Left colon (tissue), 2 donors: ENCODE data around the gene EYS. TPM values are rescaled to one million over a fixed set of nuclear protein-coding genes. Genes with fewer than 3 reads are reported as not detected.
"Not testable (repeated sequence)": the region's sequence is repeated elsewhere in the genome, so short reads cannot be mapped to it uniquely, and the experiment has no call there.

Experiments used
- ATAC-seq: fragments of 200-7000 bp; cut with Tn5 transposase; one replicate; pipeline ENCODE4 v1.9.1; 2020; ENCODE audit warnings: mild to moderate bottlenecking, moderate library complexity
- DNase-seq, 2 donors: peaks; one replicate each; pipeline ENCODE4 v3.0.0-alpha.2; 2020
- intact Hi-C, 2 donors: fragments of 100-400 bp; cut with DNase I in 1 of 2; cut with micrococcal nuclease in 1 of 2; formaldehyde crosslinking; loops; one replicate each; pipeline versions ENCODE4 v1.11.2 to v1.14.0; 2022; cut with DNase I, micrococcal nuclease
- total RNA-seq, 2 donors: library from RNA; stranded (reverse); fragmentation: NEBNext Ultra II Directional; extraction: Animal tissue kit (Norgen Biotek cat#: 25700); gene quantifications; one replicate each; pipeline ENCODE4 v1.2.1, GENCODE V29; 2021
- donor health status: DM: no; HTN: no; CAD: no.
- donor health status: DM: yes; HTN: yes; CAD: no.

The EYS gene
- total RNA-seq, 2 donors from 2014 or later, result 0.59 to 1.3 TPM

DNA sequence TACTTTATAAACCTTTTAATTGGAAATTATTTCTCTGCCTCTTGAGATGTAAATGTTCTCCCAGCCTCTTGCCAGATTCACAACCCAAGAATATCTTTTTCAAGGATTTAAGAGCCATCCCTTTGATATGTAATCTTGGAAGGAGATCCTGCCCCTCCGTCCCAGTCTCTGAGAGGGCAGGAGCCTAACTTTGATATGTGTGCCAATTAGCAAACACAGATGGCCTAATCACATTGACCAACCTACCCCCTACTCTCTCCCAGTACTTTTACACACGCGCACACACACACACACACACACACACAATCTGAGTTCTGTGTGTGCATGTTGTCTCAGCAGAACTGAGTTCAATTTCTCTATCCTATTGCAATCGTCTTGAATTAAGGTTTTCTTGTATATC, 1447.7 kb downstream of the EYS start:
- no peak for ATAC-seq
- intact Hi-C loops, result no loop called here
- no peak for DNase-seq

DNA sequence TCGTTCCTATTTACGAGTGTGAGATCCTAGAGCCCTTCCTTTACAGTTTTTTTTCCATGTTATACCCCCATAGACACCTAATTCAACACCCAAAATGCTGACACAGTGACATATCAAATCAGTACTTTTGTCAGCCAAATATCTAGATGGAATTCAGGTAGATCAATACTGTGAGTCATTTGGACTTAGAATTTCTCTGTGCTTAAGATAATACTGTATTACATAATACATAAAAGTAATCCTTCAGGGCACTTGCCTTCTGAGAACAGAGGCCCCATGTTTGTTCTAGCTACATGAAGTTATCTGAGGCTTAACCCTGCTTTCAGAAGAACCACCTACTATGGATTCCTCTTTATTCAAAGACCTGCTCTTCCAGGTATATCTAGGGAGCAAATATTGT, 1448.3 kb downstream of the EYS start:
- DNase-seq (no peak), ATAC-seq (no peak)
- intact Hi-C loops, result no loop called here

DNA sequence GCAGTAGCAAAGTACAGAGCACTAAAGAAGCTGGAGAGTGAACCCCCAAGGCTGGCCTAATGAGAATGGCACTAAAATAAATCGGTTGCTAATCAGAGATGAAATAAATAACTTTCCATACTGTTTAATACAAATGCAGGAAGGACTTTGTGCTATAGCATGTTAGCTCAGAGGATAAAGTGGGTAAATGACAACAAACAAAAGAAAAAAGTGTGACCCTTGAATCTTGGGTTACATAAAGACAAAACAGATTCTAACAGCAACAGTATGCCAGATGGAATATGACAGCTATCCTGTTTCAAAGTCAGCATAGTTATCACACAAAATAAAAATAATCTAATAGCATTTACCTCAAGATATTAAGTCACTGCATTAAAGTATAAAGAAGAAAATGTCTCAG, 1448.7 kb downstream of the EYS start:
- no peak for ATAC-seq
- DNase-seq, result no peak
- intact Hi-C loops, result no loop called here

DNA sequence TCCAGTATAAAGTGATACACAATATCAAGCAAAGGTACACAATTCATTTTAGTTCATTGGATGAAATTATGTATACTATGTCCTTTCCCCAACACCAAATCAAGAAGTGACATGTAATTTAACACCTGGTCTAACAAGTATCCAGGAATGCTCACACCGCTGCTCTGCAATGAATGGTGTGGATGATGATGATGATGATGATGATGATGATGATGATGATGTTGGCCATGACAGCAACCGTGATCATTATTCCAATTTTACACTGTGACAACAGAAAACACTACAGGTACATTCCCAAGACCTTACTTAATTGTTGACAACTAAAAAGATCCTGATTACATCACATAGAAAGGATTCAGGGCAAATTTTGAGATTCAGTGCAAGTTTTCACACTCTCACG, 1449.4 kb downstream of the EYS start:
- no peak for ATAC-seq
- intact Hi-C loops, result no loop called here
- DNase-seq, result no peak

DNA sequence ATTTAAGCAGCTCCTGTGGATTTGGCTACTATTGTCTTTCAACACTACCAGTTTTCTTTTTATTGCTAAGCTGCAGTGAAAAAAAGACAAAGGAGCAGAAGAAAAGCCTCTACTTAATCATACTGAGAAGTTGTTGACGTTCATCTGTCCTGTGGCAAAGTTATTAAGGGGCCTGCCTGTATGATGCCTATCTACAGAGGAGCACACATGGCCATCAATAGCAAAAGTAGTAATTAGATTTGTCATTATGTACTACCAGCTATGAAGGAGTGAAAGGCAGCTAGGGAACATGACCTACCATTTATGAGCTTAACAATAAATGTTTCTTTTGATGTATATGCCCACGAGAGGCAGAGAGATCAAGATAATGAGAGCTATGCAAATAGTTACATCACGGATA, 1450.5 kb downstream of the EYS start:
- no peak for DNase-seq
- intact Hi-C loops, result no loop called here
- ATAC-seq, result no peak

DNA sequence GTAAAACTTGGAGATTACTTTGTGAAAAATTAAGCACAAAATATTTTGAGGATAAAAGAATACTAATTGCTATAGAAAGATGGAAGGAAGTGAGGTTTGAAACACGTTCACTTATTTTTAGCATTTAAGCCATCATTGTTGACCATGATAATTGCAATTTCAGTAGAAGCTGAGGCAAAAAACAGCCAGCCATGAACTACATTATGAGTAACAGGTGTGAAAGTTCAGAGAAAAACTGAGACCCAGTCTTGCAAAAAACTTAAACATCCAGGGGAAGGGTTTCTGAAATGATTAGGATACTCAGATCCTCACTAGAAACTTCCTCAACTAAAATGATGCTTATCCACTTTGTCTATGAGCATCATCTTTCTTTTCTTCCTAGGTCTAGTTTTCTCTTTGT, 1452.0 kb downstream of the EYS start:
- DNase-seq, result no peak
- no peak for ATAC-seq
- intact Hi-C loops, result no loop called here

DNA sequence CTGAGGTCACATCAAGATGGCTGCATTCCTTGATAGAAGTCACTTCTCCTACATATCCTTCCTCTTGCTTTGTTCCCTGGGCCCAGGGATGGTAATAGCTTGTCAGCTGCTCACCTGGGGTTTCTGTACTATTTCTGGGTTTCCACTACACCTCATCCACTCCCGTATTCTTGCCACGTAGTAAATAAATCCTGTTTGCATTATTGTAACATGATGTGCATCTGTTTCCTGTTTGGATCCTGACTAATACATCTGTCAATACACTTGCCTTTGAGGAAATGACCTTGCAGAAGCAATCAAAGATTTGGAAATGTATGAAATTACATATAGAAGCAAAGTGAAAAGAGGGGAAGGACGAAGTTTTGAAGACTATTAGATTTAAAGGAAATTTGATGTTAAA, 1452.5 kb downstream of the EYS start:
- no peak for DNase-seq

DNA sequence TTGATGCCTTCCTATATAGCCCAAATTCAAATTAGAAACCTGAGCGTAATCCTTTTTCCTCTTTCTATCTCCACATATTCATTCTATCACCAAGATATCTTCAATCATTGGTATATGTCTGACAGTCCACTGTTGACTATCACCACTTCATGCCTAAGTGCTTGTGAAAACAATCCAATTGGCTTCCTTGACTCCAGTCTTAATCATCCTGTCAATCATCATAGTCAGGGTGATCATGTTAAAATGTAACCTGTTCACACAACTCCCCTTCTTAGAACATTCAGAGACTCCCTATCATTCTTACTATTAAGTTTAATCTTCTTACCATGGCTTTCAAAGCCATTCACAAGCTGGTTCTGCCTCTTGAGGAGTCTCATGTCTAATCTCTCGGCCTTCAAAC, 1454.8 kb downstream of the EYS start:
- intact Hi-C loops, result no loop called here
- no peak for ATAC-seq
- DNase-seq, result no peak

More for the DNA sequence above, 1452.5 kb downstream of the EYS start:
- no peak for ATAC-seq
- intact Hi-C loops, result no loop called here

DNA sequence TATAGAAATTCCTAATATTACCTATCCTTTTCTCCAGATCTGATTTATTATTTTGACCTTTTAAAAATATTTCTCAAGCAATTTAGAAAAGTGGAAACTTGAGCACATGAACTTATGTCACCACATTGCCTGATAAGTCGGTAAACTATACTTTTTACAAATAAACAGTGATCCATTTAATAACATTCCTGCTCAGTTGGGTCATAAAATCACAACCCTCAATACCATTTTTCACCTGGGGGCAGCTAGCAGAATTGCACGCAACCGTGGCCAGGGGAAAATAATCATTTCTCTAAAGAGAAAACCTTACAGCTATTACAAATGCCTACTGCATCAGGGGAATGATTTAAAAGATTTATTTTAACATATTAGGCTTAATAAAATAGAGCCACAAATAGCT, 1456.9 kb downstream of the EYS start:
- ATAC-seq, result no peak
- intact Hi-C loops, result no loop called here
- DNase-seq, result no peak

DNA sequence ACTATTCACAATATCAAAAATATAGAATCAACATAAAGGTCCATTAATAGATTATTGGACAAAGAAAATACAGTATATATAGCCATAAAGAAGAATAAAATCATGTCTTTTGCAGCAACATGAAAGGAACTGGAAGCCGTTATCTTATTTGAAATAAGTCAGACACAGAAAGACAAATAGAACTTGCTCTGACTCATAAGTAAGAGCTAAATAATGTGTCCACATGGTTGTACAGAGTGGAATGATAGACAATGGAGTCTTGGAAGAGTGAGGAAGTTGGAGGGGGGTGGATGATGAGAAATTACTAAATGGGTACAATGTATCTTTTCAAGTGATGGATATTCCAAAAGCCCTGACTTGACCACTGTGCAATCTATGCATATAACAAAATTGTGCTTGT, 1457.9 kb downstream of the EYS start:
- ATAC-seq, result no peak
- intact Hi-C loops, result no loop called here
- no peak for DNase-seq

DNA sequence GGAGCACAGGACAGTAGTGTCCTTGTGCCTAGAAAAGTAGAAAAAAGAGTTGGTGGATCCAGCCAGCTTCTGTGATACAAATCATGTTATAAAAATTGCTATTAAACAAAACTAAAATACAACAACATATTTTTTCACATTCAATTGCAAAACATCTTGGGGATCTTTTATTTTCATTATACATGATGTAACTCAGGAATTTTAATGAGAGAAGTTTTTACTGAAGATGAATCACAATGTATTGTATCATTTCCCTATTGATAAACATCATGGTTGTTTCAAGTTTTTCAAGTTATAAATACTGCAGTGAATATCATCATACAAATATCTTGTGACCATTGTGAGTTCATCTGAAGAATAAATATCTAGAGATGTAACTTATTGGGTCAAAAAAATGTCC, 1463.4 kb downstream of the EYS start:
- intact Hi-C loops, result no loop called here
- no peak for DNase-seq
- ATAC-seq, result no peak

DNA sequence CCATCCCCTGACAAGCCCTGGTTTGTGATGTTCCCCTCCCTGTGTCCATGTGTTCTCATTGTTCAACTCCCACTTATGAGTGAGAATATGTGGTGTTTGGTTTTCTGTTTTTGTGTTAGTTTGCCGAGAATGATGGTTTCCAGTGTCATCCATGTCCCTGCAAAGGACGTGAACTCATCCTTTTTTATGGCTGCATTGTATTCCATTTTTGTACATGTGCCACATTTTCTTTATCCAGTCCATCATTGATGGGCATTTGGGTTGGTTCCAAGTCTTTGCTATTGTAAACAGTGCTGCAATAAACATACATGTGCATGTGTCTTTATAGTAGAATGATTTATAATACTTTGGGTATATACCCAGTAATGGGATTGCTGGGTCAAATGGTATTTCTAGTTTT, 1468.1 kb downstream of the EYS start:
- intact Hi-C loops, DNase-seq, ATAC-seq: not testable (repeated sequence)

DNA sequence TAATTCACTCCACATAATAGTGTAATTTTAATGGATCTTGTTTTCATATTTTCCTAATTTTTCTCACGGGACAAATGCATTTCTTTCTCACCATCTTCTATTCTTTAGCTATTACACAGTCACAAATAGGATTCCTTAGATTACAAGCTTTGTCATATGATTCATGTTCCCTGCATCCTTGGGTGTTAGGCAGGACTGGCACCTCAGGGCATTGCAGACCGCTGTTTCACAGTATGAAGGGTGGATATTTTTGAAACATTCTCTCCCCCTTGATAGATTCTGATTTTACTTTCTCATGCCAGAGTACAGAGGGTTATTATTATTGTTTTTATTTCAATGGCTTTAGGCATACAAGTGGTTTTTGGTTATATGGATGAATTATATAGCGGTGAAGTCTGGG, 1469.0 kb downstream of the EYS start:
- intact Hi-C loops, result no loop called here
- DNase-seq (no peak), ATAC-seq (no peak)

DNA sequence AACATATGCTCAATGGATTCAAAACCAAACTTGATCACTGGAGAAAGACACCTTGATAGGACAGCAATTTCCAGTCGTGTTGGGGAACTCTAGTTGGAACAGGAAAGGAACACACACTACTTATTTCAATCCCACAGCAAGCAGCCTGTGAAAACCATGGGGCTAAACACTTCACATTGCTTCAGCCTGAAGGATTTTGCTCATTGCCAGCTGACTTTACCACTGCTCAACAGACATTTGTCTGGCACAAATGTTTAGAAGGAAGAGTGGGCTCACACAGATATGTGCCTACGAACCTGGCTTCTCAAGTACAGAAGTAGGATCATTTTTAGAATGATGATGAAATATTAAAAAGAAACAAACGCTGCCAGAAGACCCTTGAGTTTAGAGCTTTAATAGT, 1473.3 kb downstream of the EYS start:
- no peak for DNase-seq
- intact Hi-C loops, result no loop called here
- no peak for ATAC-seq

DNA sequence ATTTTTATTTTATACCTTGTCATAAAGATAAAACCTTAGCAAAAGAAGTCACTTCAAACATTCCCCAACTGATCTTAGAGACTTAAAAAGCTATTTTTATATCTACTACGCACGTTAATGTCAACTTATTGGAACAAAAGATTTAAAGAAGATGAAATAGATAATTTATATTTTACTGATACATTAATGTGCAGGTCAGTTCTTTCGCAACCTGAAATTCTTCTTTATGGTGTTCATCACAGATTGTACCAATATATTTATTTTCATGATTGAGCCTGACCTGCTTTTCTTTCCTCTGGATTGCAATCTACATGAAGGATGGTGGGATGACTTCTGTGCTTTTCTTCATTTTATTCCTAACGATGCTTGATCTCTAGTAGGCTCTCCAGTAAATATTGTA, 1475.1 kb downstream of the EYS start:
- no peak for ATAC-seq
- no peak for DNase-seq
- intact Hi-C loops, result no loop called here

DNA sequence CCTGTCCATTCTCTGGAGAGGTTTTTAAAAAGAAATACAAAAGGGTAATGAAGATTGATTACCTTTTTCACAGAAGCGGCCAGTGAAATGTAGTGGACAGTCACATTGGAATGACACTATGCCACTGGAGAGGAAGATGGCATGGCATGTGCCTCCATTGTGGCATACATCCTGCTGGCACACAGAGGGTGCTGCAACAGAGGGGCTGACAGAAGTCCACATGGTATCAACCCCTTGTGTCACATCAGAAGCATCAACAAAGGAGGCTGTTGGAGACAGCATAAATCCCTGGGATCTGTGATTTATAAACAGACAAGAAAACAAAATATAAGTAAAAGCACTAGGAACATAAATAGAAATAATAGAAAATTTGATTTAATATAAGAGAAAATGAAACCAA, 1476.5 kb downstream of the EYS start:
- intact Hi-C loops, result no loop called here
- ATAC-seq, result no peak
- DNase-seq, result no peak

DNA sequence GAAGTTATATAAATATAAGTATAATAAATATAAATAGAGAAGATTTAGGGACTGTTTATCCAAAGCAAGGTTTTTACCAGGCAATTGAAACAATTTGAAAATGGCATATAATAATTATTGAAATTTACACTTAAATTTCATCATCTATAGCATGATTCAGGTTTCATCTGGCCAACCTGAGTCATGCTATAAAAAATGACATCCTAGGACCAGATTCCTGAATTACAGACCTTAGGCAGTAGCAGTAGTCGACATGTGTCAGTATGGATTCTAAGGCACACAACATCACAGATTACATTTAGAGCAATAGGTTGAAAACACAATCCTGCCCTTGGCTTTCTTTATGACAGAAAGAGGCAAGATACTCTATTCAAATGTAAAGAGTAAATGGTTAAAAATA, 1479.2 kb downstream of the EYS start:
- intact Hi-C loops, result no loop called here
- DNase-seq (no peak), ATAC-seq (no peak)

DNA sequence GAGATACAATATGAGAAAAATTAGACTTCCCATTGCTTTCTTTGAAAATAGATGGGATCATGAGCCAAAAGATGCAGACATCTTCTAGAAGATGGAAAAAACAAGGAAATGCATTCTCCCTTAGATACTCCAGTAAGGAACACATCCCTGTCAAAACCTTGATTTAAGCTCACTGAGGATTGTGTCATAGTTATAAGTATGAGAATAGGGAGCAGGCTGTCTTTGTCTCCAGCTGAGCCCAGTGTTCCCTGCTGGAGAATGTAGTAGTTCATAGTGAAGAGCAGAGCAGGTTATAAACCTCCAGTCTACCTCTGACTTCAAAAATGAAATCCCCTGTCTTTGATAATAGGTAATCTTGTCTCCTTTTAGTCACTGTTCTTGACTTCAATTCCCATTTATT, 1481.5 kb downstream of the EYS start:
- ATAC-seq, result no peak
- intact Hi-C loops, result no loop called here
- no peak for DNase-seq

DNA sequence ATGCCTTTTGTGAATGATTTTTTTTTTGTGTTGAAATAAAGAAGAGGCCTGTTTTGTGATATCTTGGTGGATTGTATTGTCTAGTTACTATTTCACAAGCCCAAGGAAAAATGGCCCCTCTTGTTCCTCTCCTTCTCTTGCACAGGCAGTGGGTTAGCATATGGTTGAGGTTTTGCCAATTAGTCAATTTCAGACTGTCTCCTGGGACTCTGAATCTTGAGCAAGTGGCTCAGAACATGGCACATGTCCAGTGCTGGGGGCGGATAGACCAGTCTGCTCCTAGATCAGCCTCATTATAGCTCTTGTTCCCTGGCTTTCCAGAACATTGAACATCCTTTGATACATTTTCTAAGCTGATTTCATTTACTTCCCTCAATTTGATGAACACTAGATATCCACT, 1482.2 kb downstream of the EYS start:
- DNase-seq (peak in 1 of 2 donors; percentile 3), ATAC-seq (no peak)
- intact Hi-C loops, result no loop called here

DNA sequence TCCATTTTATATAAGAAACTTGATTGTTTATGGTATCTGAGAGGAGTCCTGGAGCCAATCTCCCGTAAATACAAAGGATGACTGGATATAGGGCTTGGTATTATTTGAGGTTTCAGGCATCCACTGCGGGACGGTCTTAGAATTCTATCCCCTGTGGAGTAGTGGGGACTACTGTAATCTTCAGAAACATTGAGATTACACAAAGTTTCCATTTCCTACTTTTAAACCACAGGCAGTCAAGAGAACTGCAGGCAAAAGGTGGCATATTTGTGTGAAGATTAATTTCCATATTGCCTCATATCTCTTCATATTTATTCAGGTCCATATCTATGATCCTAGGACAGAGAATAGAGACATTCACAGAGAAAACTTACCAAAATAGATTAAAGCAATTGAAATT, 1485.2 kb downstream of the EYS start:
- ATAC-seq, result no peak
- no peak for DNase-seq
- intact Hi-C loops, result no loop called here

DNA sequence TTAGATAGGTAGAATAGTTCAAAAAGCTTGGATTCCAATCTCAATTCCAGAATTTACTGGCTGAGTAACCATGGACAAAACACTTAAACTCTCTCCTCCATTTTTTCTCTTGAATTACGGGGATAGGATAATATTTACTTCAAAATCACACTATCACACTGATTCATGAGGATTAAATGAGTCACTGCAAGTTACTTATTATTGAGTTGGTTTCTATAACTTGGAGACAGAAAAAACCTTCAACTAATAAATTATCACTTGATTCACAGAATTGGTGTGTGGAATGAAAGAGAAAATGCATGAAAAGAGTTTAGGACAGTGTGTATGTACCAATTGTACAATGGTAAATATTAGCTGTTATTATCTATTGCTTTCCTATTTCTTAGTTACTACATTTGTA, 1486.2 kb downstream of the EYS start:
- no peak for DNase-seq
- intact Hi-C loops, result no loop called here
- no peak for ATAC-seq
